ENCODE results near the gene LRP8. TPM values are rescaled to one million over a fixed set of nuclear protein-coding genes. Genes with fewer than 3 reads are reported as not detected.

LRP8 gene
- total and polyA plus RNA-seq, 2 donors from 2014 or later: 1.4 to 6.9 TPM

DNA sequence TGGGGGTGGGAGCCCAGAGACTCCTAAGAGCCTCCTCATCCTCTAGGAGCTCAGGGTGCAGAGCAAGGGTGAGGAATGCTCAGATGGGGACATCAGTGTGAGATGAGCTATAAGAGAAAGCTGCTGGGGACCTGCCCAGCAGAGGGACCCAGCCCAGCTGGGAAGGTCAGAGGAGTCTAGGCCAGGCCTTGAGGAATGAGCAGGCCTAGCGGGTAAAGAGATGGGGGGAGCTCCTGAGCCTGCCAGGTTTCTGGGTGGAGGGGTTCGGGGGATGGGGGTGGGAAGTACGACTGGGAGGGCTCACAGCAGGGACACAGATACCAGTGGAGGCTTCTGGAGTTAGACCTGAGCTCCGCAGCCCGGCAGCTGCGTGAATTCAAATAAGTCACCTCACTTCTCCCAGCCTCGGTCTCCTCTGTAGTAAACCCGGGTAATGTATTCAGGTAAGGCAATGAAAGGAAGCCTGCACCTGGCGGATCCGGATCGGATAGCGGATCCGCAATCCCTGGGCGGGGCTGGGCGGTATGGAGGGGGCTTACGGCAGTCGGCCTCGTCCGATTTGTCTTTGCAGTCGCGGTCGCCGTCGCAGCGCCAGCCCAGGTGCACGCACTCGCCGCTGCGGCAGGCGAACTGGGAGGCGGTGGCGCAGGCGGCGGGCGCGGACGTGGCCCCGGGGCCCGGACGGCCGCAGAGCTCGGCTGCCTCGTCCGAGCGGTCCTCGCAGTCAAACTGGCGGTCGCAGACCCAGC is 51.5 kb downstream of the LRP8 start:
- no peaks in the 10 kb centered on the region for H3K4me1 ChIP-seq (ENCODE audit: control insufficient read depth in 2 of 3, insufficient read depth in 2 of 3, low read depth in 1 of 3, low read length in 3 of 3)
- H3K36me3 ChIP-seq (ENCODE audit: control insufficient read depth in 2 of 3, insufficient read depth in 3 of 3, low read length in 3 of 3): no peaks in the 10 kb centered on the region
- DNase-seq (peak in 1 of 5 donors; percentile 39), FAIRE-seq (no peak)
- H3K9me3 ChIP-seq (ENCODE audit: control insufficient read depth in 2 of 3, insufficient read depth in 1 of 3, low read length in 3 of 3): no peaks in the 10 kb centered on the region
- H3K9ac ChIP-seq (ENCODE audit: low read length in 3 of 3): no peak overlapping the region
- no peak overlapping the region for H3K4me3 ChIP-seq (ENCODE audit: low read length in 3 of 3)
- intact Hi-C loops (cut with DNase I): no loop called here
- H3K27me3 ChIP-seq (ENCODE audit: control insufficient read depth, insufficient read depth, low read length): no peaks in the 10 kb centered on the region
- TF ChIP-seq, protein P1, sequence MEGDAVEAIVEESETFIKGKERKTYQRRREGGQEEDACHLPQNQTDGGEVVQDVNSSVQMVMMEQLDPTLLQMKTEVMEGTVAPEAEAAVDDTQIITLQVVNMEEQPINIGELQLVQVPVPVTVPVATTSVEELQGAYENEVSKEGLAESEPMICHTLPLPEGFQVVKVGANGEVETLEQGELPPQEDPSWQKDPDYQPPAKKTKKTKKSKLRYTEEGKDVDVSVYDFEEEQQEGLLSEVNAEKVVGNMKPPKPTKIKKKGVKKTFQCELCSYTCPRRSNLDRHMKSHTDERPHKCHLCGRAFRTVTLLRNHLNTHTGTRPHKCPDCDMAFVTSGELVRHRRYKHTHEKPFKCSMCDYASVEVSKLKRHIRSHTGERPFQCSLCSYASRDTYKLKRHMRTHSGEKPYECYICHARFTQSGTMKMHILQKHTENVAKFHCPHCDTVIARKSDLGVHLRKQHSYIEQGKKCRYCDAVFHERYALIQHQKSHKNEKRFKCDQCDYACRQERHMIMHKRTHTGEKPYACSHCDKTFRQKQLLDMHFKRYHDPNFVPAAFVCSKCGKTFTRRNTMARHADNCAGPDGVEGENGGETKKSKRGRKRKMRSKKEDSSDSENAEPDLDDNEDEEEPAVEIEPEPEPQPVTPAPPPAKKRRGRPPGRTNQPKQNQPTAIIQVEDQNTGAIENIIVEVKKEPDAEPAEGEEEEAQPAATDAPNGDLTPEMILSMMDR (IDR thresholded peaks at IDR 0.05; ENCODE audit: borderline replicate concordance, extremely low read depth, insufficient read depth): no peak
- H3K27ac ChIP-seq (ENCODE audit: low read depth in 2 of 2, low read length in 2 of 2): no peak overlapping the region

DNA sequence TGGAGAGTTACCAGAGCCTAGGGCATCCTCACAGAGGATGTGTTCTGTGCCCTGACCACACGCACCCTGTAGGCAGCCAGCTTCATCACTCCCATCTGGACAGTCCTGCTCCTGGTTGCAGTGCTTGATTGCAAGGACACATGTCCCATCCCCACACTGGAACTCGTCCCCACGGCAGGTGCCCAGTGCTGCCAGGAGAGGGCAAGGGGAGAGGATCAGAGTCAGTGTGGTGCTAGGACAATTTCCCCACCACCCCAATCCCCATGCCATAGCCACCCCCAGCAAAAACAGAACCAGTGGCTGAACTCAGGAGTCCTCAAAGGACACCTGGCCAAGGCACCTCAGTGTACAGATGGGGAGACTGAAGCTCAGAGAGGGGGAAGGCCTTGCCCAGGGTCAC is 52.3 kb downstream of the LRP8 start:
- no peaks in the 10 kb centered on the region for H3K4me1 ChIP-seq (ENCODE audit: control insufficient read depth in 2 of 3, insufficient read depth in 2 of 3, low read depth in 1 of 3, low read length in 3 of 3)
- no peak overlapping the region for H3K4me3 ChIP-seq (ENCODE audit: low read length in 3 of 3)
- DNase-seq: peak in 1 of 5 donors; percentile 39
- intact Hi-C loops (cut with DNase I): no loop called here
- H3K9me3 ChIP-seq (ENCODE audit: control insufficient read depth in 2 of 3, insufficient read depth in 1 of 3, low read length in 3 of 3): no peaks in the 10 kb centered on the region
- no peak overlapping the region for H3K27ac ChIP-seq (ENCODE audit: low read depth in 2 of 2, low read length in 2 of 2)
- FAIRE-seq: no peak
- H3K9ac ChIP-seq (ENCODE audit: low read length in 3 of 3): no peak overlapping the region
- no peaks in the 10 kb centered on the region for H3K27me3 ChIP-seq (ENCODE audit: control insufficient read depth, insufficient read depth, low read length)
- H3K36me3 ChIP-seq (ENCODE audit: control insufficient read depth in 2 of 3, insufficient read depth in 3 of 3, low read length in 3 of 3): no peaks in the 10 kb centered on the region
- TF ChIP-seq, protein P1 (IDR thresholded peaks at IDR 0.05; ENCODE audit: borderline replicate concordance, extremely low read depth, insufficient read depth): no peak

DNA sequence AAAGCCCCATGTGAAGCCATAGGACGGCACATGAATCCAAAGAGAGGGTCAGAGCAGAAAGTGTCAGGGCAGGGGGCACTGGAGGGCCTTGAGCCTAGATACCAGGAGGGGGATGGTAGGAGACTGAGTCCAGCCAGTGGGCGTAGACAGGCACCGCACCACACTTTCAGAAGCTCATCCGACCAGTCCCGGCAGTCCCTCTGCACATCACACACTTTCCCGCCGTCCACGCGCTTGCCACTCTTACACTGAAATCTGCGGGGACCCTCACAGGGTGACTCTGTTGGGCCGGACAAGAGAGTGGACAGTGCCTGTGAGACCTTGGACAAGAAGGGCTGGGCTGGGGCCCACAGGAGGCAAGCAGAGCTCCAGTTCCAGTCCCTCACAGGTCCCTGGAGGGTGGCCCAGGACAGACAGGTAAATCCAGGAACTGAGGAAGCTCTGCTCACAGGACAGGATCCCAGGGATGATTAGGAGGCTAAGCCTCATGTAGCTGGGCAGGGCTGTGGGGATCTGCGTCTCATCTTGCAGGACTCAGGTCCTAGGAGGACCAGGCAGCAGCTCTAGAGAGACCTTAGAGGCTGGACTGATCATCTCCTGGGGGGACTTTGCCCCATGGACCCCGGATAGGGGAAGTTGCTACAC is 53.2 kb downstream of the LRP8 start:
- no peak overlapping the region for H3K27ac ChIP-seq (ENCODE audit: low read depth in 2 of 2, low read length in 2 of 2)
- intact Hi-C loops (cut with DNase I): no loop called here
- no peaks in the 10 kb centered on the region for H3K36me3 ChIP-seq (ENCODE audit: control insufficient read depth in 2 of 3, insufficient read depth in 3 of 3, low read length in 3 of 3)
- DNase-seq (peak in 1 of 5 donors; percentile 38), FAIRE-seq (no peak)
- H3K9ac ChIP-seq (ENCODE audit: low read length in 3 of 3): no peak overlapping the region
- H3K4me1 ChIP-seq (ENCODE audit: control insufficient read depth in 2 of 3, insufficient read depth in 2 of 3, low read depth in 1 of 3, low read length in 3 of 3): no peaks in the 10 kb centered on the region
- H3K27me3 ChIP-seq (ENCODE audit: control insufficient read depth, insufficient read depth, low read length): no peaks in the 10 kb centered on the region
- TF ChIP-seq, protein P1 (IDR thresholded peaks at IDR 0.05; ENCODE audit: borderline replicate concordance, extremely low read depth, insufficient read depth): no peak
- H3K9me3 ChIP-seq (ENCODE audit: control insufficient read depth in 2 of 3, insufficient read depth in 1 of 3, low read length in 3 of 3): no peaks in the 10 kb centered on the region
- H3K4me3 ChIP-seq (ENCODE audit: low read length in 3 of 3): no peak overlapping the region

Data from kidney (tissue), 14 donors.